ENCODE results near the gene IQCN.

DNA sequence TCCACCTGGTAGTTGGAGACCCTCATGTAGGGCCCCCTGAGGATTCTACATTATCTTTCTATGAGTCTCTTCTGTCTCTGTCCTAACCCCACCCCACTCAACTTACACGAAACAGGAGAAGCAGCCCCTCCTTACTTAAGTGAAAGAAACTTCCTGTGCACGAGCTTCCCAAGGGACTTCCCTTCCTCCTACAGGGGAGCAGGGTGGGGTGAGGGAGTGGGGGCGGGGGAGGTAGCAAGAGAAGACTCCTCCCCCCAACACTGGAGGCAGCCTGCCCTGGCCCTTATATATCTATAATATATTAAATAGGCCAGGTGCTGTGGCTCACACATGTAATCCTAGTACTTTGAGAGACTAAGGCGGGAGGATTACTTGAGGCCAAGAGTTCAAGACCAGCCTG, 42.5 kb downstream of the IQCN start:
- TF ChIP-seq CTCF (IDR thresholded peaks at IDR 0.05) (no peak), ZFX (IDR thresholded peaks at IDR 0.05; ENCODE audit: borderline replicate concordance) (no peak)

Data from 22Rv1 (cell line).